HG03565 (cell line): ENCODE results near the gene NGF.
"Not testable (repeated sequence)": the region's sequence is repeated elsewhere in the genome, so short reads cannot be mapped to it uniquely, and the experiment has no call there.

ENCODE experiments used
- ATAC-seq: cut with Tn5 transposase; IDR thresholded peaks from one replicate; pipeline ENCODE4 v1.9.1; 2021; ENCODE audit warnings: mild to moderate bottlenecking, moderate library complexity; ENCODE audit not compliant: unreplicated experiment

The NGF gene

GRCh38 chr1:115310581-115311473 lies 27.2 kb downstream of the NGF start:
- ATAC-seq = peak; percentile 65

- ATAC-seq = not testable (repeated sequence)
Measured at GRCh38 chr1:115309504-115309903, 28.5 kb downstream of the NGF start.

DNA sequence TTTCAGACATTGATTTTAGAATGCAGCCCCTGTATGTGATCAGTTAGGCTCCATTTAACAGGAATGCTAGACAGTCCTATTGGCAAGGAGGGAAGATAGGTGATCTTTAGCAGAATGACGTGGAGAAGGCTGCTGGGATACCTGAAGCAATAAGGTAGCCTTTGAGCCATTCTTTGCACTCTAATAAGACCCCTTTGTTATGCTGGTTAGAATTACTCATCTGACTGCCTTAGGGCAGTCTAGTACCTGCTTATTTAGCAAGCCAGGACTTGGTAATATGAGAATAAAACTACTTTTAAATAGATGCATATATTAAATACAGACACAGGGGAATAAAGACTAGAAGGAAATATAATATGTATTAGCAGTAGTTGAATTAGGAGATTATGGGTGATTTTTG lies 29.1 kb downstream of the NGF start:
- ATAC-seq = no peak

DNA sequence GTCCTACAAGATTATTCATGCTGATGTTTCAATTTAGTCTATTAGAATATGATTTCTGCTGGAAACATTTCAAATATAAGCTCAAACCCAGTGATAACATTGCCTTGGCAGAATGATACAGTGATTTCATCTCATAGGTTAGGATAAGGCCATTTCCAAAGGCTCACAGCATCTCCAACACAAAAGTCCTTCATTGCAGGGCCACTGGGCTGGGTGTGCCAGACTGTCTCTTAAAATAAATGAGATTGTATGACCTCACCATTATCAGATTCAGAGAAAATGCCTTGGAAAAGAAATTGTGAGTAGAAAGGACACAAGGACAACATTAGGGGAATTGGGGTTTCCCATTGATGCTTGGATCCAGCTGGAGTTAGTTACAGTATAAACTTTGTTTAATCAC lies 30.4 kb downstream of the NGF start:
- no peak for ATAC-seq

- ATAC-seq = no peak
Measured at GRCh38 chr1:115306146-115306545, 31.9 kb downstream of the NGF start.

GRCh38 chr1:115303364-115303763 lies 34.7 kb downstream of the NGF start:
- ATAC-seq = no peak

GRCh38 chr1:115302390-115302961 lies 35.6 kb downstream of the NGF start:
- no peak for ATAC-seq

DNA sequence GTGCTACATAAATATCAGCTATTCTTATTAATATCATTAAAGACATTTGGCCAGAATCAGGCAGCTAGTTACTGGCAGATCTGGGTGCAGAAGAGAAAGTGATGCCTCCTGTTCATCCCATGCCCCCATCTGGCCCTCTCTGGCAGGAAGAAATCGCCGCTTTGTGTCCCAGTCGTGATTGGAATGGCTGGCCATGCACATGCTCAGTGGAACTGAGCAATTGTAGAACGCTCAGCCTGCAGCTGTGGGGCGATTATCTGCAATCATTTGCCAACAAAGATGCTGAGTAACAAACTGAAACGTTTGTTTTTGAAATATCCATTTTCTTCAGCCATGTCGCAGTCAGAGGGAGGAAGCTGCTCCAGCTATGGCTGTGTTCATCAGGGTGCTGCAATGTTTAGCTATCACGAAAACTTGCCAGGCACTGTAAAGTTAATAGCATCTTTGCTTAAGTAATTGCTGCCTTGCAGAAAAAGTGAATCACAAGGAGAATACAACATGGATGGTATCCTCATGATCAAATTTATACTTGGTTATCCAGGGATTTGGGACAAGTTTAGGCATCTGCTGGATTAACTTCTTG lies 36.5 kb downstream of the NGF start:
- no peak for ATAC-seq

GRCh38 chr1:115300087-115300876 lies 37.8 kb downstream of the NGF start:
- ATAC-seq = no peak

DNA sequence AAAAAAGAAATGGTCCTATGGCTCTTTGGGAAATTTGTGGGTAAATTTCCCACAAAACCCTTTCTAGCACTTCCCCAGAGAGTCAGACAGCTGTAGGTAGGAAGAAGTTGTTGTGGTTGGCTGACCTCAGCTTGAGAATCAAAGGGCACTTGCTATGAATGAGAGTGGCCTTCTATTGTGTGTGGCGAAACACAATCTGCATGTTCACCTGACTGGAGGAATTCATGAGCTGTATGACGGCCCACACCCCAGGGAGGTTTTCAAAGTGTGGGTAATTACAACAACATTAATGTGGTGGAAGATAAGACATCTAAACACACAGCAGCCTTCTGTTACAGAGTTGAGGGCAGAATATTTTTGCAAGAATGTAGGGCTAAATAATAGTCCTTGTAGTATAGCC lies 38.8 kb downstream of the NGF start:
- ATAC-seq = no peak

- ATAC-seq = peak; percentile 92
Measured at GRCh38 chr1:115296981-115297380, 41.1 kb downstream of the NGF start.

- ATAC-seq = no peak
Measured at GRCh38 chr1:115295904-115296696, 41.9 kb downstream of the NGF start.

DNA sequence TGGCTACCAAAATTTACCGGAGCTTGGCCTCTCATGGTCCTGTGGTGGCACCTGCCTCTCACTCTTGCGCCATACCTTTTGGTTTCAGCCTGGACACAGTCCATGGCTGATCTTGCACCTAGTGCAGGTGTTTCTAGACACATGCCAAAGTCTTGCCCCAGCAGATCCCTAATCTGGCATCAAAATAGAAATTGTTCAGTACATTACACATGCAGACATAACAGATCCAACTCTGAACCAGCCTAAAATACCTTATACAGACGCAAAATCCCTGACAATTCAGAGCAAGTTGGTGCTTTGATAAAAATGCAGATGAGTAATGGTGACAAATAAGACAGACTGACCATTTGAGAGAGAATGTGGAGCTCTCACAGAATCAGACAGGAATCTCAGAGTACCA lies 44.1 kb downstream of the NGF start:
- no peak for ATAC-seq

DNA sequence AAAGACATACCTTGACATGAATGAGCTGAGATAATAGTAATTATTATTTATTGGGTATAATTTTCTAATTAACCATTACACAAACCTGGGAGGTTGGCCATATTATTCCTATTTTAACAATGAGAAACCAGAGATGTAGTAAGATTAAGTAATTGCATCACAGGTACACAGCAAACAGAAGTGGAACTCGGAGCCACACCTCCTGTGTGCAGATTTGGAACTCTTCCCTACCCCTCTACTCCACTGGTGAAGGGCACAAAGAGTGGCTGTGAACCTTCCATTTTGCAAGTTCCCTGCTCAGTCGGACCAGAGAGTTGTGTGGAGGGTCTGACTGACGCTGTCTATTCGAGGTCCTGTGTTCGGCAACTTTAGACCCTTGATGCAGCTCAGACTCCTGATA lies 45.0 kb downstream of the NGF start:
- ATAC-seq = no peak

- ATAC-seq = no peak
Measured at GRCh38 chr1:115291741-115292140, 46.3 kb downstream of the NGF start.

GRCh38 chr1:115289940-115290339 lies 48.1 kb downstream of the NGF start:
- ATAC-seq = no peak

GRCh38 chr1:115288591-115289198 lies 49.4 kb downstream of the NGF start:
- no peak for ATAC-seq

DNA sequence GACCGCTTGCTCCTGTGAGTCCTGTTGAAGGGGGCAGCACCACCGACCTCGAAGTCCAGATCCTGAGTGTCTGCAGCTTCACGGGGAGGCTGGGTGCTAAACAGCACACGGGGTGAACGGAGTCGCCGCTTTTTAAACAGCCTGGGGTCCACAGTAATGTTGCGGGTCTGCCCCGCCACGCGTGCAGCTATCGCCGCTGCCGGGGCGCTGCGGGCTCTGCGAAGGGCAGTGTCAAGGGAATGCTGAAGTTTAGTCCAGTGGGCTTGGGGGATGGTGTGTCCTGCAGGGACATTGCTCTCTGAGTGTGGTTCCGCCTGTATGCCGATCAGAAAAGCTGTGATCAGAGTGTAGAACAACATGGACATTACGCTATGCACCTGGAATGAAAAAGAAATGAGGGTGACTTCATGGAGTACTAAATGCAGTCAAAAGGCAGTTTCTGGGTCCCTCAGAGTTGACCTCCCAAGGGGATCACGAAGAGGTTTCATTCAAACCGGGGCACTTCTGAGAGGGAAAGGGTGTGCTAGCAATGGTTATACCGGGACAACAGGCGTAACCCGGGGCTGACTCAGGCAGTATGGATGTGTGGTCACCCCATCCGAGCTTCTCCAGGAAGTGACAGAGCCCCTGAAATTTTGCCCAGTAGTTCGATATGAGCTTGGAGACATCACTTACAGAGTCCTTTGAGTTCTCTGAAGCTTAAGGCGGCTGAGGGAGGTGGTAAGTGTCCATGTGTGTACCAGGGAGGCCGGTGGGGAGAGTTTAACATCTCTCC lies 51.4 kb downstream of the NGF start:
- no peak for ATAC-seq

DNA sequence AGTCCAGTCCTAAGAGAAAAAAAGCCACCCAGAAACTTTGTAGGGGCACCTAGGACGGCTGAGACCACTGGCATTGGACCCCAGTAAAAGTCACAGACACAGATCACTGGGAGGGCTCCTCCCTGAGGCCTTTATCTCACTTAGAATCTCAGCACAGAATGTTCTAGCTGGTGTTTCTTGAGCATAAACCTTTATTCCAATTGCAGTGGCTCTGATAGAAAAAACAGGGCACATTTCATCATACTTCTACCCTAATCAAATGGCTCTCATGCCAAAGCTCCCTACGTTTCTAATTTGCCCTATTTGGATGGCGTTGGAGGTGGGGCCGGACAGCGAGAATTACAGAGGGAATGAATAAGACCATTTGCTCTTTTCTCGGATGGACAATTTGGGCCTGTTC lies 53.8 kb downstream of the NGF start:
- no peak for ATAC-seq
